H1 (cell line): Measurements from ENCODE around the gene SHC3. TPM values are rescaled to one million over a fixed set of nuclear protein-coding genes. Genes with fewer than 3 reads are reported as not detected.

Source experiments
- CTCF ChIA-PET: fragments of 300-600 bp; sonication (Branson Sonifier 250); formaldehyde crosslinking; loops from one replicate; lab custom pipeline; 2021; ENCODE audit not compliant: partially characterized antibody; lab: Charles Lee
- POLR2A ChIA-PET: fragments of 300-600 bp; sonication (Branson Sonifier 250); formaldehyde crosslinking; loops from one replicate; lab custom pipeline; 2021; ENCODE audit warnings: inconsistent platforms; ENCODE audit not compliant: partially characterized antibody; lab: Charles Lee
- DNase-seq, 2 experiments: peaks; one replicate each; pipeline versions ENCODE4 v3.0.0 to v3.0.0-alpha.2; 2010 to 2022; ENCODE audit warnings: low spot score in 2 of 2, low read depth in 1 of 2, mixed read lengths in 1 of 2
- FAIRE-seq: peaks from 2 replicates; lab custom pipeline; 2011; peaks lifted over from hg19 to GRCh38; lab: Jason Lieb, UNC
- H2AFZ ChIP-seq: 2 replicates; pipeline ENCODE4 v1.8.1; 2012; ENCODE audit warnings: low read length, inconsistent platforms
- H2AK5ac ChIP-seq: 2 replicates; pipeline ENCODE4 v1.6.1; 2013; ENCODE audit warnings: low read depth, low read length
- H2BK120ac ChIP-seq: replicated peaks from 2 replicates; pipeline ENCODE3; 2013; ENCODE audit warnings: low read depth, low read length, inconsistent platforms
- H2BK12ac ChIP-seq: 2 replicates; pipeline ENCODE4 v1.6.1; 2013; ENCODE audit warnings: low read depth, low read length
- H2BK15ac ChIP-seq: 2 replicates; pipeline ENCODE4 v1.6.1; 2013; ENCODE audit warnings: low read length
- H2BK20ac ChIP-seq: 2 replicates; pipeline ENCODE4 v1.6.1; 2013; ENCODE audit warnings: low read length
- H2BK5ac ChIP-seq: 2 replicates; pipeline ENCODE4 v1.6.1; 2013; ENCODE audit warnings: low read depth, low read length
- H3K14ac ChIP-seq: 2 replicates; pipeline ENCODE4 v1.6.1; 2013; ENCODE audit warnings: inconsistent platforms; ENCODE audit not compliant: insufficient read length
- H3K18ac ChIP-seq: 2 replicates; pipeline ENCODE4 v1.6.1; 2013; ENCODE audit warnings: low read length; ENCODE audit errors: extremely low read depth
- H3K23ac ChIP-seq: 2 replicates; pipeline ENCODE4 v1.6.1; 2013; ENCODE audit warnings: inconsistent platforms; ENCODE audit not compliant: insufficient read length
- H3K23me2 ChIP-seq: 2 replicates; pipeline ENCODE4 v1.6.1; 2013; ENCODE audit warnings: low read depth, low read length
- H3K27ac ChIP-seq: 2 replicates; pipeline ENCODE4 v1.6.1; 2011; ENCODE audit warnings: low read depth, low read length, inconsistent platforms
- H3K27me3 ChIP-seq, 4 experiments: replicated peaks in 1 of 4; 1 replicate in 1 of 4; 2 replicates in 3 of 4; pipeline versions ENCODE4 v1.6.1 to v1.8.1; 2011 to 2013; ENCODE audit warnings: low read length in 3 of 4, mild to moderate bottlenecking in 3 of 4, inconsistent platforms in 2 of 4, mixed read lengths in 2 of 4, moderate library complexity in 1 of 4; ENCODE audit not compliant: control insufficient read depth in 3 of 4, insufficient read depth in 3 of 4; ENCODE audit errors: extremely low read depth in 1 of 4
- H3K36me3 ChIP-seq, 4 experiments: 2 replicates each; pipeline versions ENCODE4 v1.6.1 to v1.8.1; 2011 to 2013; ENCODE audit warnings: mild to moderate bottlenecking in 4 of 4, low read length in 3 of 4, moderate library complexity in 2 of 4, control low read depth in 1 of 4, inconsistent platforms in 1 of 4; ENCODE audit not compliant: insufficient read depth in 4 of 4, control insufficient read depth in 2 of 4
- H3K4ac ChIP-seq: replicated peaks from 2 replicates; pipeline ENCODE3; 2013; ENCODE audit warnings: low read length, low read depth, mixed read lengths, inconsistent platforms; ENCODE audit not compliant: insufficient read length
- H3K4me1 ChIP-seq, 4 experiments: replicated peaks in 1 of 4; 1 replicate in 1 of 4; 2 replicates in 3 of 4; pipeline versions ENCODE4 v1.6.1 to v1.8.1; 2011 to 2013; ENCODE audit warnings: low read length in 3 of 4, inconsistent platforms in 2 of 4, mixed read lengths in 1 of 4; ENCODE audit not compliant: insufficient read depth in 4 of 4, control insufficient read depth in 3 of 4
- H3K4me2 ChIP-seq, 2 experiments: 2 replicates each; pipeline versions ENCODE4 v1.6.1 to v1.8.1; 2011 to 2013; ENCODE audit warnings: low read depth in 2 of 2, low read length in 2 of 2, control low read depth in 1 of 2, inconsistent platforms in 1 of 2, mild to moderate bottlenecking in 1 of 2; ENCODE audit not compliant: insufficient read depth in 1 of 2
- H3K4me3 ChIP-seq, 4 experiments: fragments of 200-600, 300-600 bp in 1 of 4; sonication (generic), shearing (Covaris generic), sonication (Bioruptor Twin) in 1 of 4; 2 replicates each; pipeline versions ENCODE4 v1.5.1 to v1.8.1; 2011 to 2016; ENCODE audit warnings: low read length in 4 of 4, low read depth in 3 of 4, control low read depth in 2 of 4, inconsistent platforms in 2 of 4, mild to moderate bottlenecking in 2 of 4, mixed read lengths in 1 of 4, moderate library complexity in 1 of 4; ENCODE audit not compliant: insufficient read depth in 2 of 4; ENCODE audit errors: extremely low read depth in 1 of 4
- H3K56ac ChIP-seq: replicated peaks from 2 replicates; pipeline ENCODE3; 2013; ENCODE audit warnings: low read depth, mild to moderate bottlenecking, mixed read lengths, low read length, inconsistent platforms; ENCODE audit not compliant: insufficient read length
- H3K79me1 ChIP-seq: 2 replicates; pipeline ENCODE4 v1.6.1; 2013; ENCODE audit warnings: low read depth, low read length, control low read depth
- H3K79me2 ChIP-seq, 2 experiments: 2 replicates each; pipeline versions ENCODE4 v1.6.1 to v1.8.1; 2012 to 2013; ENCODE audit warnings: low read length in 2 of 2, mild to moderate bottlenecking in 2 of 2, inconsistent platforms in 1 of 2; ENCODE audit not compliant: insufficient read depth in 2 of 2, control insufficient read depth in 1 of 2
- H3K9ac ChIP-seq, 4 experiments: replicated peaks in 1 of 4; 1 replicate in 1 of 4; 2 replicates in 3 of 4; pipeline versions ENCODE4 v1.6.1 to v1.8.1; 2011 to 2013; ENCODE audit warnings: low read depth in 3 of 4, low read length in 3 of 4, control low read depth in 2 of 4, mild to moderate bottlenecking in 2 of 4, moderate library complexity in 2 of 4, inconsistent platforms in 1 of 4; ENCODE audit errors: extremely low read depth in 1 of 4
- H3K9me3 ChIP-seq, 2 experiments: 2 replicates each; pipeline versions ENCODE4 v1.6.1 to v1.8.1; 2012 to 2013; ENCODE audit warnings: mild to moderate bottlenecking in 2 of 2, moderate library complexity in 2 of 2, control low read depth in 1 of 2, inconsistent platforms in 1 of 2, low read depth in 1 of 2, low read length in 1 of 2, mixed read lengths in 1 of 2; ENCODE audit not compliant: insufficient read depth in 2 of 2
- H4K20me1 ChIP-seq, 2 experiments: replicated peaks in 1 of 2; 2 replicates each; pipeline versions ENCODE3 to v1.8.1; 2011 to 2013; ENCODE audit warnings: inconsistent platforms in 2 of 2, low read length in 2 of 2, mild to moderate bottlenecking in 1 of 2; ENCODE audit not compliant: insufficient read depth in 2 of 2, control insufficient read depth in 1 of 2
- H4K5ac ChIP-seq: 2 replicates; pipeline ENCODE4 v1.6.1; 2013; ENCODE audit warnings: low read length, low read depth, mixed read lengths, inconsistent platforms; ENCODE audit not compliant: insufficient read length
- H4K8ac ChIP-seq: 2 replicates; pipeline ENCODE4 v1.8.0; 2013; ENCODE audit warnings: mild to moderate bottlenecking, moderate library complexity, low read length, inconsistent platforms; ENCODE audit not compliant: insufficient read depth; ENCODE audit errors: extremely low read depth
- H4K91ac ChIP-seq: replicated peaks from 2 replicates; pipeline ENCODE3; 2013; ENCODE audit warnings: low read length, mixed read lengths, inconsistent platforms; ENCODE audit not compliant: insufficient read length
- CBX8 ChIP-seq: fragments of 300-800, 300-1000 bp; sonication (generic); IDR thresholded peaks from 2 replicates; pipeline ENCODE4 v1.7.1; 2016; ENCODE audit warnings: low read depth, low read length, borderline replicate concordance
- CHD1 ChIP-seq: IDR thresholded peaks from 2 replicates; pipeline ENCODE4 v1.6.1; 2012; ENCODE audit warnings: low read depth, low read length, improper control_type of control experiment
- CREB1 ChIP-seq: IDR thresholded peaks from 2 replicates; pipeline ENCODE4 v1.6.1; 2012; ENCODE audit warnings: inconsistent platforms
- EP300 ChIP-seq, 2 experiments: IDR thresholded peaks; 1 replicate in 1 of 2; 2 replicates in 1 of 2; pipeline ENCODE4 v1.6.1; 2011 to 2012; ENCODE audit warnings: low read depth in 2 of 2, low read length in 2 of 2, mild to moderate bottlenecking in 2 of 2, borderline replicate concordance in 1 of 2, inconsistent platforms in 1 of 2, moderate library complexity in 1 of 2
- POLR2A ChIP-seq, 2 experiments: IDR thresholded peaks; 1 replicate in 1 of 2; 2 replicates in 1 of 2; pipeline ENCODE4 v1.6.1; 2011; ENCODE audit warnings: low read depth in 2 of 2, low read length in 2 of 2, mild to moderate bottlenecking in 2 of 2; ENCODE audit errors: control extremely low read depth in 1 of 2
- RBBP5 ChIP-seq: IDR thresholded peaks from 2 replicates; pipeline ENCODE4 v1.7.1; 2012; ENCODE audit warnings: low read depth, mild to moderate bottlenecking, inconsistent platforms, low read length, moderate library complexity, borderline replicate concordance
- RNF2 ChIP-seq: fragments of 200-900, 300-1000 bp; sonication (generic); IDR thresholded peaks from 2 replicates; pipeline ENCODE4 v1.7.1; 2016; ENCODE audit warnings: borderline replicate concordance, low read depth, mild to moderate bottlenecking, antibody characterized with exemption, low read length; ENCODE audit not compliant: poor library complexity, severe bottlenecking; ENCODE audit errors: missing control alignments
- SAP30 ChIP-seq: fragments of 300-600 bp; sonication (generic); IDR thresholded peaks from 2 replicates; pipeline ENCODE4 v1.7.1; 2012; ENCODE audit warnings: low read length, moderate library complexity, mild to moderate bottlenecking, inconsistent platforms; ENCODE audit not compliant: insufficient read depth, insufficient replicate concordance
- SP4 ChIP-seq: IDR thresholded peaks from 2 replicates; pipeline ENCODE4 v1.6.1; 2012; ENCODE audit warnings: low read length, inconsistent platforms
- SRF ChIP-seq: IDR thresholded peaks from 2 replicates; pipeline ENCODE4 v1.6.1; 2011; ENCODE audit warnings: mild to moderate bottlenecking, low read depth, low read length, moderate library complexity
- TBP ChIP-seq: IDR thresholded peaks from 2 replicates; pipeline ENCODE4 v1.6.1; 2011; ENCODE audit warnings: low read depth, low read length, improper control_type of control experiment
- TCF12 ChIP-seq: IDR thresholded peaks from 2 replicates; pipeline ENCODE4 v1.6.1; 2011; ENCODE audit warnings: low read depth, mild to moderate bottlenecking, low read length
- ZNF274 ChIP-seq: IDR thresholded peaks from 2 replicates; pipeline ENCODE4 v1.7.0; 2012; ENCODE audit warnings: low read length, borderline replicate concordance; ENCODE audit errors: extremely low read depth
- WGBS, 2 experiments: shearing (Covaris generic) in 1 of 2; methylation state at CpG; one replicate each; pipeline versions ENCODE4 v1.1.6 to v1.1.7; 2013 to 2015; ENCODE audit warnings: low lambda C conversion rate in 2 of 2, mixed read lengths in 2 of 2, inconsistent platforms in 1 of 2, low coverage in 1 of 2, missing lambda C conversion rate in 1 of 2; ENCODE audit not compliant: insufficient replicate concordance in 2 of 2, insufficient coverage in 1 of 2, insufficient read length in 1 of 2; ENCODE audit errors: extremely low coverage in 1 of 2, missing lambda C conversion rate in 1 of 2; 5-methylcytosine and 5-hydroxymethylcytosine counted together
- polyA plus RNA-seq, 7 experiments: library from polyadenylated mRNA; depleted of rRNA in 3 of 7; stranded (reverse) in 5 of 7; unstranded in 2 of 7; fragments of >200 nt in 5 of 7; fragments of 200-250 nt in 2 of 7; gene quantifications; 1 replicate in 5 of 7; 2 replicates in 1 of 7; 4 replicates in 1 of 7; pipeline versions ENCODE4 v1.2.1 to v1.2.3, GENCODE V29; 2011 to 2013; ENCODE audit warnings: missing spikeins in 2 of 7, mixed read lengths in 2 of 7
- total RNA-seq: library from RNA; stranded (reverse); fragmentation: NEBNext Ultra II Directional; extraction: Animal tissue kit (Norgen Biotek cat#: 25700); gene quantifications from 2 replicates; pipeline ENCODE4 v1.2.1, GENCODE V29; 2021
- TF ChIP-seq, protein P1 (sequence below): IDR thresholded peaks from 2 replicates; pipeline ENCODE4 v1.6.1; 2012; ENCODE audit warnings: inconsistent platforms

Gene SHC3
- total and polyA plus RNA-seq, 2 of the 8 experiments (the other 6 are each of a cell fraction or from before 2014, with no cell fraction given), result 1.4 to 7.1 TPM

DNA sequence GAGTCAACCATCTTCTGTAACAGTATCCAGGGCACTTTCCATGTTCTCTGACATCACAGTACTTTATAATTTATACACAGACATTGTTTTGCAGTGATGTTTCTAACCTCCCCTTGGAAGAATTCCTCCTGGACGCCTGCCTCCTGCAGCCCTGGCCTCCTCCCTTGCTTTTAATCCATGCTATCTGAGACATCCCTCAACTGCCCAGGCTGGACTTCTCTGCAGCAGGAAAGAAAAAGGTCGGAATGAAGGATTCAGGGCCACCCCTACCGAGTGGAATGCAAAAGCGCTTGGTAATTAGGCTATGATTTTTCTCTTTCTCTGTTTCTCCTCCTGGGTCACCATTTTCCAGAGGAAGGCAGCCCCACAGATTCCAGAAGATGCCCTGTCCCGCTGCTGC lies 47.0 kb upstream of the SHC3 start:
- FAIRE-seq (no peak), DNase-seq (no peak)
- Histone ChIP-seq H3K79me1 (no peaks in the 10 kb centered on the region), H2BK120ac (no peak overlapping the region), H3K27ac (0 out of 2 replicates have a peak overlapping the region, but pooled peaks have one; percentile 21), H3K9ac (no peak overlapping the region), H2AK5ac (0 out of 2 replicates have a peak overlapping the region, but pooled peaks have one; percentile 3), H2BK20ac (no peak overlapping the region), H2AFZ (peak overlapping the region; percentile 86), H4K20me1 (no peaks in the 10 kb centered on the region), H3K9me3 (no peaks in the 10 kb centered on the region), H3K27me3 (no peaks in the 10 kb centered on the region; a peak in 1 of 7 replicates), H3K4ac (no peak overlapping the region), H4K91ac (no peak overlapping the region), H3K18ac (0 out of 2 replicates have a peak overlapping the region, but pooled peaks have one; percentile 2), H3K79me2 (no peaks in the 10 kb centered on the region), H2BK12ac (no peak overlapping the region), H3K14ac (no peak overlapping the region), H4K8ac (peak overlapping the region; percentile 53; the same call in 1 of the 2 replicates), H3K4me2 (peak overlapping the region; percentile 21 to 34; a peak in 2 of 4 replicates), H4K5ac (no peak overlapping the region), H2BK15ac (no peak overlapping the region), H3K23me2 (peaks cover under 1% of the 10 kb centered on the region; the same call in 1 of the 2 replicates), H3K4me1 (peaks cover 0 to 12% (median 5%) of the 10 kb centered on the region in 4 experiments; a peak in 3 of 7 replicates), H3K4me3 (no peak overlapping the region), H3K23ac (no peak overlapping the region), H3K56ac (no peak overlapping the region), H3K36me3 (no peaks in the 10 kb centered on the region), H2BK5ac (0 out of 2 replicates have a peak overlapping the region, but pooled peaks have one; percentile 4)
- ChIA-PET CTCF (no interaction called here), POLR2A (no interaction called here)
- WGBS, 2 experiments, result 71% methylated on average over 5 of the region's 5 CpGs; no CpG with 5 or more reads in 1 of the 2 experiments
- TF ChIP-seq CREB1 (no peak), SP4 (no peak), RBBP5 (no peak), TBP (no peak), SRF (no peak), ZNF274 (no peak), SAP30 (no peak), CHD1 (no peak), CBX8 (no peak), TCF12 (no peak), EP300 (IDR thresholded peaks at IDR 0.05; ENCODE audit: borderline replicate concordance in 1 of 2, low read depth in 2 of 2, low read length in 2 of 2) (no peak), RNF2 (no peak), POLR2A (IDR thresholded peaks at IDR 0.05; ENCODE audit: control extremely low read depth in 1 of 2, low read depth in 2 of 2, low read length in 2 of 2) (no peak)
- TF ChIP-seq, protein P1, sequence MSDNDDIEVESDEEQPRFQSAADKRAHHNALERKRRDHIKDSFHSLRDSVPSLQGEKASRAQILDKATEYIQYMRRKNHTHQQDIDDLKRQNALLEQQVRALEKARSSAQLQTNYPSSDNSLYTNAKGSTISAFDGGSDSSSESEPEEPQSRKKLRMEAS, result no peak
